HG02678 (cell line): Measurements from ENCODE around the gene ADGRB3.
"Not testable (repeated sequence)": the region's sequence is repeated elsewhere in the genome, so short reads cannot be mapped to it uniquely, and the experiment has no call there.

Experiments used
- ATAC-seq: cut with Tn5 transposase; IDR thresholded peaks from one replicate; pipeline ENCODE4 v1.9.1; 2021; ENCODE audit warnings: mild to moderate bottlenecking, moderate library complexity; ENCODE audit not compliant: unreplicated experiment

ADGRB3 gene

GRCh38 chr6:69102416-69102815 lies 467.3 kb downstream of the ADGRB3 start:
- ATAC-seq, result no peak

DNA sequence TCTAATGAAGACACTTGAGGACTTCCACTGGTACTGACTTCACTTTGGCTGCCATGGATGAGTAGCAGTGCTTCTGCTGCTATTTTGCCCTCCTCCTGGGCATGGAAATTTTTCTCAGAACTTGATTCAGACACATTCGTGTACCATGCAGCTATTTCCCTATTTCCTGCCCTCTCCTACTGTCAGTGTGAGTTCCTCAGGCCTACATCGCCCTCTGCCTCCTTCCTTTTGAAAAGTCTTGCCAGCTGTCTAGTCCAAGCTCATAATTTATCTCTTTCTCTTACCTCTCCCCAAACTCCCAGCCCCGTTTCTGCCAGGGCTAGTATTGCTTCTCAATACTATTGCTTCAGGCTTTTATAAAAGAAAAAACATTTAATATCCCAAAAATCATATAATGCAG lies 470.2 kb downstream of the ADGRB3 start:
- no peak for ATAC-seq

GRCh38 chr6:69106511-69106910 lies 471.4 kb downstream of the ADGRB3 start:
- no peak for ATAC-seq

DNA sequence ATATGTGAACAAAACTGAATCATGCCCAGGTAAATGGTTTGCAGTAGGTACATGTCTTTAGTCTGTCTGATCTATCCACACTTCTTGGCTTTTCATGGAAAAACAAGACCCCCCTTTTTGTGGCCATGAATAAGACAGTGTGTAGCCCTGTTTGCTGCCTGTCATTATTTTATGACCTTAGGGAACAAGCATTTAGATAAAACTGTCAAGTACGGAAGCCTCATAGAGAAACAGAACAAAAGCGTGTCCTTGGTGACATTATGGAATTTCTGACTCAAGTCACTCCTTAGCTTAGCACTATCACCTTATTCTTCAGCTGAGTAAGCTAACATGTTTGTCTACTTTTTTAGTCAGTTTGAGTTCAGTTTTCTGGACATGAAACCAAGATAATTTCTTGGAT lies 476.2 kb downstream of the ADGRB3 start:
- ATAC-seq, result no peak

DNA sequence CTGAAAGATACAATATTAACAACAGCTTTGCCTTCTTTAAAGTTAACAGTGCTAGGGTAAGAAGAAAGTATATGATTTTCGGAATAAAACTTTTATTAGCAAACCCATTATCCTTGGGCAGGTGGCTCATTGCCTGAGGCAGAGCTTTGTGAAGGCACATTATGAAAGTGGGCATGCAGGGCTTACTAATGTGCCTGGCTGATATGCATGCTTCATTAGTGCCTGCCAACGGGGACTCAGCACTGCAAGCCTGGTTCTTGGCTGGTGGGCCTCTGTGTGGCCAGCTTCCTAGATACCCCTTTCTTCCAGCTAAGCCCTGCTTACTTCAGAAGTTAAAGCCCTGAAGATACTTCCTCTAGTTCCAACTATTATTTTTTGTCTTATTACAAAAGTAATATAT lies 481.6 kb downstream of the ADGRB3 start:
- no peak for ATAC-seq

DNA sequence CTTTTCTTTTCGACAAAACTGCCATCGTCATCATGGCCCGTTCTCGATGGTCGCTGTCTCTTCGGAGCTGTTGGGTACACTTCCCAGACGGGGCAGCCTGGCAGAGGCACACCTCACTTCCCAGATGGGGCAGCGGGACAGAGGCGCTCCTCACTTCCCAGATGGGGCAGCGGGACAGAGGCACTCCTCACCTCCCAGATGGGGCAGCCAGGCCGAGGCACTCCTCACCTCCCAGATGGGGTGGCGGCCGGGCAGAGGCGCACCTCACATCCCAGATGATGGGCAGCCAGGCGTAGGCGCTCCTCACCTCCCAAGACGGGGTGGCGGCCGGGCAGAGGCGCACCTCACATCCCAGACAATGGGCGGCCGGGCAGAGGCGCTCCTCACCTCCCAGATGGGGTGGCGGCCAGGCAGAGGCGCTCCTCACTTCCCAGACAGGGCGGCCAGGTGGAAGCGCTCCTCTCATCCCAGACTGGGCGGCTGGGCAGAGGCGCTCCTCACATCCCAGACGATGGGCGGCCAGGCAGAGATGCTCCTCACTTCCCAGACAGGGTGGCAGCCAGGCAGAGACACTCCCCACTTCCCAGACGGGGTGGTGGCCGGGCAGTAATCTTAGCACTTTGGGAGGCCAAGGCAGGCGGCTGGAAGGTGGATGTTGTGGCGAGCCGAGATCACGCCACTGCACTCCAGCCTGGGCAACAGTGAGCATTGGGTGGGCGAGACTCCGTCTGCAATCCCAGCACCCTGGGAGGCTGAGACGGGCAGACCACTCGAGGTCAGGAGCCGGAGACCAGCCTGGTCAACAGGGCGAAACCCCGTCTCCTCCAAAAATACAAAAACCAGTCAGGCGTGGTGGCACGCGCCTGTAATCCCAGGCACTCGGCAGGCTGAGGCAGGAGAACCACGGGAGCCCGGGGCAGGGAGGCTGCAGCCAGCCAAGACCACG lies 486.7 kb downstream of the ADGRB3 start:
- ATAC-seq, result not testable (repeated sequence)

DNA sequence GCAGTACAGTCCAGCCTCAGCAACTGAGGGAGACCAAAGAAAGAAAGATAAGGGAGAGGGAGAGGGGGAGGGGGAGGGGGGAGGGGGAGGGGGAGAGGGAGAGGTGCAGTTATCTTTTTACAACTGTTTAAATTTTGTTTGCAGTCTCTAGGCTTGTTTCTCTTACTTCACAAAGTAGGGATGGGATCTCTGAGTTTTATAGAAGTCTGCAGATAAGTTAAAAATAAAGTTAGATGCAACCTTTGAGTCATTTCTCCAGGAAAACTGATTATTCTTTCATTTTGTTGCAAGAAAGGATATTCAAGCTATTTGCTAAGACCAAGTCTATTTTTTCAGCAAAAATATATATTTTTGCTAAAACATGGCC lies 487.3 kb downstream of the ADGRB3 start:
- ATAC-seq, result no peak

GRCh38 chr6:69128411-69128810 lies 493.3 kb downstream of the ADGRB3 start:
- ATAC-seq, result no peak

DNA sequence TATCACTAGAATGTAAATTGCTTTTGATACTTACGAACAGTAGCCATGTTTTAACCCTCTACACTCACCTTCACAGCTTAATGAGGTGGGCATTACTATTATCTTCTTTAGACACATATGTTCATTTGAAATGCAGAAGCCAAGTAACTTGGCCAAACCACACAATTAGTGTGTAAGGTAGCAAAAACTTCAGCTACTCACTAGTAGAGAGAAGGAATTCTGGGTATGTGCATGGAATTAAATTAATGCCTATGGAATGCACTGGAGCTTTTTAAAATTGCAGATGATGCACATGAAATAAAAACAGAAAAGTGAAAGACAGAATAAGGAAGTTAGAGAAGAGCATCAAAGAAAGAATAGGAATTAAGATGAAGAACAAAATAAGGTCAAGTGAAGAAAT lies 494.0 kb downstream of the ADGRB3 start:
- ATAC-seq, result no peak

- ATAC-seq, result no peak
These were observed 500.8 kb downstream of the ADGRB3 start for GRCh38 chr6:69135927-69136326.

DNA sequence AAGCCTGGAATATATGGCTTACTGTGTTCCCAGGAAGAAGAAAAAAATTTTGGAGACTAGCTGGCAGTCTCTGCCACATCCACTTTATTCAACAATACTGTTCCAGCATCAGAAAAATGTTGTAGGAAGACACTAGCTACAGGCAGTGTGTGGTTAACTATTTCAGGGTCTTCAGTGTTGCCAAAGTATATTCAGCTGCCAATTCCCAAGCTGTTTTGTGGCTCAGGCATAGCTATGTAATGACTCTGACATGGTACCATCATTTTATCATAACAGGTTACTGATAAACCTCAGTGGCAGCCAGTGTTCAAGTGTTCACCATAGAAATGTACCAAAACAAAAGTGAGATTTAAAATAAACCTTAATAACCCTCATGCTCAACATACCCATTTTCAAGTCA lies 503.1 kb downstream of the ADGRB3 start:
- ATAC-seq, result no peak

DNA sequence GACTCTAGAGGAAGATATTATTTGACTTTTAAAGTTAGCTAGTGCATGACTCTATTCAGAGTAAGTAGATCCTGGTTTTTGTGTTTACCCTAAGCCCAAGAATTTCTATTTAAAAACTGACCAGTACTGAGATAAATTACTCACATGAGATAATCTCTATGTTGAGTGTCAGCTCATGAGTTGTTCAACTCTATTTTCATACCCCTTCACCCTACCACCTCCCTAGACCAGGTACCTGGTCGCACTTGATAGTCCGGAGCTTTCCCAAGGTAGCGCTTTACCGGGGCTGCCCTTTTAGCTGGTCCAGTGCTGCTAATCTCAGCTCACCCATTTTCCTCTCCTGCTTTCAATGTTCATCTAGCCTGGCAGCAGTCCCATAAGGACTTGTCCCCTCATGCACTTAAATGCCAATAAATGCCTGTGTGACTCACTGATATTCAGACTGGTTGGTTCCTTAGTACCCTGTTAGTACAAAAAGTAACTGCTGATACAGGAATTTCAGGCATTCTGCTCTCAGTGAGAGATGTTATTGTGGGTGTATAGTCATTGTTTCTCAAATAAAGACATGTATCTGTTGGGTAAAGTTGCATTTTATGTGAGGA lies 503.9 kb downstream of the ADGRB3 start:
- ATAC-seq, result no peak

DNA sequence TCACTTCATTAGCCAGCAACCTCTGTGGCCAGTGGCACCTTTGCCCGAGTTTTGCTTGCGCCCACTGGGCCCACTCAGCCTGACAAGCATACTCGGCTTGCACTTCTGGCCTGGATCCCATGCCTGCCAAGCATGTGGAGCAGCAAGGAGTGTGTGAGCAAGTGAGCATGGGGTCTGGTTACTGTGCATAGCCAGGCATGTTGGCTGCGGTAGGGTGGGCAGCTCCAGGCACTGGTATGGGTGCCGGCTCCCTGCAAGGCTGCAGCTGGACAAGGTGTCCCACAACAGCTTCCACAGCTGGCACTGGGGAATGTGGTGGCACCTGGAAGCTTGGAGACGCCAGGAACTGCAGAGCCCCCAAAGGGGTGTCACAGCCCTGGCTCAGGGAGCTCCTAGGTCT lies 510.0 kb downstream of the ADGRB3 start:
- ATAC-seq, result no peak

- no peak for ATAC-seq
These were observed 511.3 kb downstream of the ADGRB3 start for GRCh38 chr6:69146385-69146784.

- ATAC-seq, result no peak
These were observed 520.4 kb downstream of the ADGRB3 start for GRCh38 chr6:69155467-69155866.

DNA sequence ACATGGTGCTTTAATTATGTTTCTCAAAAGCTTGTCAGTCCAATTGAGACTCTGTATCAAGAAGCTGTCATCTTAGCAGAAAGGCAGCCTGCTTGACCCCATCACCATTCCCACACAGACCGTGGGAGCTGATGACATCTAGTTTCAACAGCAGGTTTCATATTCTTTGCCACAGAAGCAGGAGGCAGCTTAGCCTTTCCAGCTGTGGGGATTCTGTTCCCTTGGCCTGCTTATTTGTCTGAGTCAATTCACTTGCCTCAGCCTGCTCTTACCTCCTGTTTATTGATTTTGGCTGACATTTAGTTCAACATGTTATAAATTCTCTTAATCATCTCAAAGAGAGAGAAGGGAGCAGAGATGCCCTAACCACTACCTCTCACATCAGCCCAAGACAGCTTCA lies 527.7 kb downstream of the ADGRB3 start:
- no peak for ATAC-seq

- no peak for ATAC-seq
These were observed 529.6 kb downstream of the ADGRB3 start for GRCh38 chr6:69164564-69165229.

DNA sequence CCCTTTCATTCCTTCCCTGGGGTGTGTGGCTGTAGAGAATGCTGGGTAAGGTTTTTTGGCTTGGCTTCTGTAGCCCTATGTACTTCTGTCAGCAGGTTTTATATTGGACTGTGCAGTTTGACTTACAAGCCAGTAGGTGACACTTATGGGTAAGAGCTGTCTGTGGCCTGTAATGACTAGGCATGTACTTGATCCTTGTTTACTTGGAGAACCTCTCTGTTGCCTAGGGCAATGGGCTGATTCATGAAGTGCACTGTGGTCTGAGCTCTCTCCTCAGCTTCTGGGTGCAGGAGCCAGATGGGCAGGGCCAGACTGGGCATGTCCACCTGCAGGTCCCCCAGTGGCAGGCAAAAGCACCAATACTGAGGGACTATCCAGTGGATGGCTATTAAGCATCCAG lies 544.6 kb downstream of the ADGRB3 start:
- no peak for ATAC-seq

GRCh38 chr6:69180361-69181067 lies 545.4 kb downstream of the ADGRB3 start:
- no peak for ATAC-seq

- ATAC-seq, result no peak
These were observed 546.9 kb downstream of the ADGRB3 start for GRCh38 chr6:69181964-69182363.

GRCh38 chr6:69185276-69185675 lies 550.2 kb downstream of the ADGRB3 start:
- ATAC-seq, result no peak
